Activated T-cell treated with anti-CD3 and anti-CD28 coated beads for 4 hours (primary cell): ENCODE data around the gene WDR89.
"Not testable (repeated sequence)": the region's sequence is repeated elsewhere in the genome, so short reads cannot be mapped to it uniquely, and the experiment has no call there.

Source experiments
- DNase-seq: peaks from one replicate; pipeline ENCODE4 v3.0.0-alpha.2; 2020

WDR89 gene

DNA sequence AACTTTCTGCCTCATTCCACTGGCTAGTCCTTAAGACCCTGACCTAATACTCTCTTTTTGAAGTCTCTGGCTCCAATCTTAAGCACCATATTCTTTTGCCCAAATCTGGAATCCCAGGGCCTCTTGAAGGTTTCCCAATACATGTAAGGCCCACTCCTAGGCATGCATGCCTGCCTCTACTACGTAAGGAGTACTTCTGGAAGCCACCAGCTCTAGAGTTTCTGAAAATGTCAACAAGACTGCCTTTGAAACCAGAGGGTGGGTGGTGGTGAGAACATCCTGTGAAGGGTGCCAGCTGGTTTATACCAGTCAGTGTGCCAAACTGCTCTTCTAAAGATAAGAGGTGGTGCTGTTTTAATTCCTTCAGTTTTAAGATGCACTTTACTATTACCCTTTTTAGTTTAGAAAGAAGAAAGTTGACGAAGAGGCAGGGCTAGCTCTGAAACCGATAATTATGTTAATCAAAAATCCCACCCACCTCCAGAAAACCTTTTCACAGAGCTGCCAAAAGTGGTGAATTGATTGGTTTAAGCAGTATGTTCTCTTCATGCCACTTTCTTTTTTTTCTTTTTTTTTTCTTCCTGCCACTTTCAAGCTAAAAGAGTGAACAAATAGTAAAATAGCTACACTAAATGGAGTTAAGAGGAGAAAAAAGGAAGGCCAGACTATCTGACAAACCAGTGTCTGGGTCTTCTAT, 8.7 kb upstream of the WDR89 start:
- peak; percentile 22 for DNase-seq

- no peak for DNase-seq
Measured at GRCh38 chr14:63647696-63648410, 6.2 kb upstream of the WDR89 start.

DNA sequence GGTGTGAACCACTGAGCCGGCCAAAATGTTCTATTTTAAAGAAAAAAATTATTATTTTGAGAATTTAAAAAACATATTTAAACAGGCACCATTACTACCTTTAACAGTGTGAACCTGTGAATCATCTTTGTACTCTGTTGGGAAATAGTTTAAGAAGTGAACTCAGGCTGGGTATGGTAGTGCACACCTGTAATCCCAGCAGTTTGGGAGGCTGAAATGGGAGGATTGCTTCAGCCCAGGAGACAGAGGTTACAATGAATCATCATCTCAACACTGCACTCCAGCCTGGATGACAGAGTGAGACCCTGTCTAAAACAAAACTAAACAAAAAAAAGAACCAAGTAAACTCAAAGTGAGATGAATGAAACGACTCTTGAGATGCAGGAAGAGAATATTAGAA, 3.1 kb upstream of the WDR89 start:
- no peak for DNase-seq

- DNase-seq = no peak
Measured at GRCh38 chr14:63642656-63643382, 1.1 kb upstream of the WDR89 start.

GRCh38 chr14:63642229-63642611, 549 bp upstream of the WDR89 start:
- peak; percentile 69 for DNase-seq

DNA sequence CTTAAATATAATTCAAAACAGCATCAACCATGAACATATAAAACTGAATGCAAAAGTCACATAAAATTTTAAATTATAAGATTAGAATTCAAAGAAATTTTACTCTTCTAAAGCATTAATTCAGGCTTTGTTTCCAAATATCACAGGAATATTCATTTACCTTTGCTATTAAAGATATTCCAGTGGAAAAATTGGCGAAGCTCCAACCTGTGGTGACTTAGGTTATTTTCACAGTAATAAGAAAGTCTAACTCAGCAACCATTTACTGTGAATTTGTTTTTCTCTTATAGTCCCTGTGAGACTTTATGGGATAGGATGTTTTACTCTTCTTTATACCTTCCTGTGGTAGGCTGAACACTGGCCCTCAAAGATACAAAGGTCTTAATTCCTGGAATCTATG, 3.2 kb downstream of the WDR89 start:
- no peak for DNase-seq

DNA sequence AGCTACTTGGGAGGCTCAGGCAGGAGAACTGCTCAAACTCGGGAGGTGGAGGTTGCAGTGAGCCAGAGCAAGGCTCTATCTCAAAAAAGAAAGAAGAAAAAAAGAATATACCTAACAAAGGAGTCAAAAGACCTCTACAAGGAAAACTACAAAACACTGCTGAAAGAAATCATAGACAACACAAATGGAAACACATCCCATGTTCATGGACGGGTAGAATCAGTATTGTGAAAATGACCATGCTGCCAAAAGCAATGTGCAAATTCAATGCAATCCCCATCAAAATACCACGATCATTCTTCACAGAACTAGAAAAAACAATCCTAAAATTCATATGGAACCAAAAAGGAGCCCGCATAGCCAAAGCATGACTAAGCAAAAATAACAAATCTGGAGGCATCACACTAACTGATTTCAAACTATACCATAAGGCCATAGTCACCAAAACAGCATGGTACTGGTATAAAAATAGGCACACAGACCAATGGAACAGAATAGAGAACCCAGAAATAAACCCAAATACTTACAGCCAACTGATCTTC, 5.5 kb downstream of the WDR89 start:
- DNase-seq = not testable (repeated sequence)

- no peak for DNase-seq
Measured at GRCh38 chr14:63633801-63634200, 7.9 kb downstream of the WDR89 start.

- DNase-seq = no peak
Measured at GRCh38 chr14:63632932-63633514, 8.6 kb downstream of the WDR89 start.

DNA sequence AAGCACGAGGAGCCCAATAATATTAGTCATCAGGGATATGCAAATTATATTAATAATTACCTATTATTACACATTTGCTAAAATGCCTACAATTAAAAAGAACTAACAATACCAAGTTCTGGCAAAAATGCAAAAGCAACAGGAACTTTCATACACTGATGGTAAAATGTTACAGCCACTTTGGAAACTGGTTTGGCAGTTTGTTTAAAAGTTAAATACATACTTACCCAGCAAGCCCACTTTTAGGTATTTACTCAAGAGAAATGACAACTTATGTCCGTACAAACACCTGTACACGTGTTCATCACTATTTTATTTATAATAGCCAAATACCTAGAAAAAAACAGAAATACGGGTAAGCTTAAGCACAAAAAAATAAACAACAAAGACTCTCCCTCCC, 17.0 kb downstream of the WDR89 start:
- no peak for DNase-seq

GRCh38 chr14:63624203-63624602, 17.5 kb downstream of the WDR89 start:
- DNase-seq = no peak

GRCh38 chr14:63621975-63622374, 19.7 kb downstream of the WDR89 start:
- DNase-seq = not testable (repeated sequence)

DNA sequence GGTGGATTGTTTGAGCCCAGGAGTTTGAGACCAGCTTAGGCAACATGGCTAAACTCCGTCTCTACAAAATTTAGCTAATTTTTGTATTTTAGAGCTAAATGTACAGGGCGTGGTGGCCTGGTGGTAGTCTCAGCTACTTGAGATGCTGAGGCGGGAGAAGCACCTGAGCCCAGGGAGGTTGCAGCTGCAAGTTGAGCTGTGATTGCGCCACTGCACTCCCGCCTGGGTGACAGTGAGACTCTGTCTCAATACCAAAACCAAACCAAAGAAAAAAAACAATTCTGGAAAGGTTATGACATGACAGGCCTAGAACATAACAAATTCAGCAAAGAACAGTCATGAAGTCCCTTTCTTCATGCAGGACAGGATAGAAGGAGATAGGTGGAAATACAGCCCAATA, 25.7 kb downstream of the WDR89 start:
- DNase-seq = no peak

- no peak for DNase-seq
Measured at GRCh38 chr14:63614679-63615363, 26.9 kb downstream of the WDR89 start.

DNA sequence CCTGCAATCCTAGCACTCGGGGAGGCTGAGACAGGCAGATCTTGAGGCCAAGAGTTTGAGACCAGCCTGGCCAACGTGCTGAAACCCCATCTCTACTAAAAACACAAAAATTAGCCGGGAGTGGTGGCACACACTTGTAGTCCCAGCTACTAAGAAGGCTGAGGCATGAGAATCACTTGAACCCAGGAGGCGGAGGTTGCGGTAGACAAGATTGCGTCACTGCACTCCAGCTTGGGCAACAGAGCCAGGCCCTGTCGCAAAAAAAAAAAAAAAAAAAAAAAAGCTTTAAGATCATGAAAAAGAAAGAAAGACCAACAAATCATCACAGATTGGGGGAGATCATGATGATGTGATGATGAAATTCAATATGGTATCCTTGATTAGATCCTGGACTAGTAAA, 30.6 kb downstream of the WDR89 start:
- DNase-seq = no peak

- DNase-seq = no peak
Measured at GRCh38 chr14:63605041-63605532, 36.6 kb downstream of the WDR89 start.

DNA sequence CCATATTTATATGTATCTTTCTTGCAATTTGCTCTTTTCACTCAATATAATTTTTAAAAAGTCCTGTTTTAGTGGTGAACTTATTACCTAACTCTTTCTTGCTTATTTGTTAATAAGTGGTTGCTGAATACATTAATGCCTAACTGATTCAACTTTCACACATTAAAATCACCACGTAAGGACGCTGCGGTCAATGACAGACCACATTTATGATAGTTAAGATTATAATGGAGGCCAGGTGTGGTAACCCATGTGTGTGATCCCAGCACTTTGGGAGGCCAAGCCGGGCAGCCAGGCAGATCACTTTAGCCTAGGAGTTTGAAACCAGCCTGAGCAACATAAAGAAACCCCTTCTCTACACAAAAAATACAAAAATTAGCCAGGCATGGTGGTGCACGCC, 37.0 kb downstream of the WDR89 start:
- no peak for DNase-seq

DNA sequence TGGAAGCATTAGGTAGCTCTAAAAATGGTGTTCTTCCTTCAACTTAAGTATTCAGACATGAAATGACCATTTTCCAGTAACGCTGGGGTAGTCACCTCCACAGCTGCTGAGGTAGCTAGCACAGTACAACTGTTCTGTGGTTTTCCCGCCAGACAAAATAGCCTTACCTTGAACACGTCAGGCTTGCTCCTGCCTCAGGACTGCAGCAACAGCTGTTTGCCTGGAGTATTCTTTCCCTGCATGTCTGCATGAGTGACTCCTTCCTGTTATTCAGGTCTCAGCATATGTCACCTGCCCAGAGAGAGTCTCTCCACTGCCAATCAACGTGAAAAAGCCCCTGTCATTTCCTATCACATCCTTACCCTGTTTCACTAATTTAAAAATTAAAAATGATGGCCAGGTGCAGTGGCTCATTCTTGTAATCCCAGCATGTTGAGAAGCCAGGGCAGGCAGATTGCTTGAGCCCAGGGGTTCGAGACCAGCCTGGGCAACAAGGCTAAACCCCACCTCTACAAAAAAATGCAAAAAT, 37.9 kb downstream of the WDR89 start:
- no peak for DNase-seq

- no peak for DNase-seq
Measured at GRCh38 chr14:63598807-63599206, 42.9 kb downstream of the WDR89 start.

DNA sequence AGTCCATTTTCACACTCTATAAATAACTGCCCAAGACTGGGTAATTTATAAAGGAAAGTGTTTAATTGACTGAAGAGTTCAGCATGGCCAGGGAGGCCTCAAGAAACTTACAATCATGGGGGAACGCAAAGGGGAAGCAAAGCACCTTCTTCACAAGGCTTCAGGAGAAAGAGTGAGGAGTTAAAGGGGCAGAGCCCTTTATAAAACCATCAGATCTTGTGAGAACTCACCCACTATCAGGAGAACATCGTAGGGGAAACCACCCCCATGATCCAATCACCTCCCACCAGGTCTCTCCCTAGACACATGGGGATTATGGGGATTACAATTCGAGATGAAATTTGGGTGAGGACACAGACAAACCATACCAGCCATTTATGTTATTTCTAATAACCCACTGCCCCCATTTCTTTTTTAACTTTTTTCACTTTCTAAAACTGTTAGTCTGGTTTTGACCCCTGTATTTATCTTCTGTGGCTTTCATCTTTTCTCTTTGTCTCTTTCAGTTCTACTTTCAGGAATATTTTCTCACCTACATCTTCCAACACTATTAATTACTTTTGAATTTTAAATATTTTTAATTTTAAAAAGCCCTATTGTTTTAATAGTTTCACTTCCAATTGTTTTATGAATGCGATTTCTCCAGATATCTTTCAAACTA, 44.5 kb downstream of the WDR89 start:
- DNase-seq = no peak

DNA sequence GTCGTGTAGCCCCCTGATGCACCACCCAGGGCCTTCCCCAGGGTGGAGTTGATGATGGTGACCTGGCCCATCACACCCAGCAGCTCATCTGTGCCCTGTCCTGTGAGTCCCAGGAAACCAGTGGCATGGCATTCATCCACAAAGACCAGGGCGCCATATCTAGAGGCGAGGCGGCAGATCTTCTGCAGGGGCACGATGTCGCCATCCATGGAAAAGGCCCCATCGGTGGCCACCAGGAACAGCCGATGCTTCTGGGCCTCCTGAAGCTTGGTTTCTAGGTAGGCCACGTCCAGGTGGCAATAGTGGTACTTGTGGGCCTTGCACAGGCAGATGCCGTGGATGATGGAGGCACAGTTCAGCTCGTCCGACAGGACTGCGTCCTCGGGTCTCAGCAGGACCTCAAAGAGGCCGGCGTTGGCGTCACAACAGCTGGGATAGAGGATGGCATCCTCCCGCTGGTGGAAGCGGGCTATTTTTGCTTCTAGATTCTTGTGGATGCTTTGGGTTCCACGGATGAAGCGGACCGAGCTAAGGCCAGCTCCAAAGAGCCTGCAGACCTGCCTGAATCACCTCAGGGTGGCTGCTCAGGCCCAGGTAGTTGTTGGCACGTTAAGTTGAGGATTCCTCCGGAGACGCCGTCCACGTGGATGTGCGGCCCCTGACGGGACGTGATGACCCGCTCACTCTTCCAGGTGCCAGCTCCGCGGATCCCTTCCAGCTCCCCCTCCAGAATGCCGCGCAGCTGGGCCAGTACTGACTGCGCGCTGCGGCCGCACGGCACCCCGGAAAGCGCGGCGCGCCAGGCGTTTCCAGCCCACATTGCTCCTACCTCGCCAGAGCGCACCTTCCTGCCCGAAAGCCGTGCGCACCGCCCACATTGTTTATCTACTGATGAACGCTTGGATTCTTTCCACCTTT, 47.0 kb downstream of the WDR89 start:
- DNase-seq = no peak
